Left ventricle myocardium superior (tissue), 1 donor: Measurements from ENCODE around the gene ANGPTL5. TPM values are rescaled to one million over a fixed set of nuclear protein-coding genes. Genes with fewer than 3 reads are reported as not detected.
"Not testable (repeated sequence)": the region's sequence is repeated elsewhere in the genome, so short reads cannot be mapped to it uniquely, and the experiment has no call there.

Experiments used
- ATAC-seq: fragments of 200-7000 bp; cut with Tn5 transposase; one replicate; pipeline ENCODE4 v1.9.1; 2020; ENCODE audit warnings: mild to moderate bottlenecking, moderate library complexity
- DNase-seq: peaks from one replicate; pipeline ENCODE4 v3.0.0-alpha.2; 2020
- intact Hi-C: fragments of 100-400 bp; cut with micrococcal nuclease; formaldehyde crosslinking; loops from one replicate; pipeline ENCODE4 v1.11.0; 2022
- long read RNA-seq: library from polyadenylated mRNA; unstranded; transcript quantifications from one replicate; pipeline ENCODE4 v2.0.0, GENCODE V29; 2021
- total RNA-seq: library from RNA; stranded (reverse); fragmentation: NEBNext Ultra II Directional; extraction: Animal tissue kit (Norgen Biotek cat#: 25700); gene quantifications from one replicate; pipeline ENCODE4 v1.2.1, GENCODE V29; 2021
- donor health status: DM: no; HTN: yes; CAD: no; lungs with severe emphysema.

Gene ANGPTL5
- 0.77 TPM for total RNA-seq
- long read RNA-seq, partial matches to known transcripts, result 0 of 1 reads
- long read RNA-seq, other reads (novel, unspliced or antisense), result 1 of 1 reads

- DNase-seq (no peak), ATAC-seq (no peak)
- intact Hi-C loops, result no loop called here
Observed at GRCh38 chr11:101916422-101916821, at the start of gene ANGPTL5. Gene ANGPTL5, minus strand, starts transcription at chr11:101916522. Its CDS starts 8,613 bp downstream, at chr11:101907909.

GRCh38 chr11:101964200-101964599, 47.9 kb upstream of the ANGPTL5 start:
- DNase-seq, intact Hi-C loops, ATAC-seq: not testable (repeated sequence)

DNA sequence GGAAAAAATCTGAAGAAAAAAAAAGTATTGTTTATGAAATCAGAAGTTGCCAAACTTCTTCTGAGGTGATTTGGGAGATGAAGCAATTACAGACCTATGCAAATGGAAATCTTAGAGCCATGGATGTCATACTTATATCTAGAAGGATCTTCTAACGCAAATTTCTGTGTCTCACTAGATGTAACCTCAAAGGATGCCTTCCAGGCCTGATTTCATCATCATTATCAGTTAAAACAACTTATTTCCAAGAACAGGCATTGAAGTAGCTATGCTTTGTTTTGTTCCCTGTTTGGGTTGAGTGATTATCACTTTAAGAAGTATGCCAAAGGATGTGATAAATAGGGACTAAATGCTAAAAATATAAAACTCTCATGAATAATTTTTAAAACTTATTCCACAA, 43.9 kb upstream of the ANGPTL5 start:
- no peak for ATAC-seq
- intact Hi-C loops, result no loop called here

DNA sequence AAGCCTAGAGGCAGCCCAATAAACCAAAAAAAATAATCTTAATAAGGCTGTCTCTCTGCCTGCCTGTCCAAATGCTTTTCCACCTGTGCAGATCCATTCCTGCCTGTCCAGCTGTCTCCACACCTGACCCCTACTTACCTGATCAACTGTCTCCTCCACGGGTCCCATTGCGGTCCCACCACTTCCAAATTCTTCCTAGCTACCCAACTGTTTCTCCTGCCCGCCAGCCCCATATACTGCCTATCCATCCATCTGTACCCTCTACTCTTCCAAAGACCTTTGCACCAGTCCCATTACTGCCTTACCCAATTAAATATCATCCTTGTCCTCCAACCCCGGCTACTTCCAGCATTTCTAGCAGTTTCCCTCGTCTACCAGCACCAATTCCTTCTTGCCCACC, 39.4 kb upstream of the ANGPTL5 start:
- intact Hi-C loops, result no loop called here
- ATAC-seq, result no peak
- no peak for DNase-seq

More for the DNA sequence above, 43.9 kb upstream of the ANGPTL5 start:
- no peak for DNase-seq

DNA sequence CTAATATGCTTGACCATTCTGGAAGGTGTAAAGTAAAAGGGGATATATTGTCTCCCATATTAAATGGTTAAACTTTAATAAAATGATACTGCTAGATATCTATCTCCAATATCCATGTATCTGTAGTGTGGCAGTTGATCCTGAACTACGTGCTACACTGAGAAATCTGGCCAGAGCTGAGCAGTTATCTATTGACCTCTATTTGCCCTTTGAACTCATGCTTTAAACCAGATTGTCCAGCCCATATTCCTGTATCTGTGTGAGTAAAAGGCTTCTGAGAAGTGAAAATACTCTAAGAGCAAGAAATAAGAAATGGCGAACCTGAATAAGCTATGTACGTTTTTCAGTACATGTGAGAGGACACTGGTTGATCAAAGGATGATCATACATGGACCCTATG, 39.0 kb upstream of the ANGPTL5 start:
- ATAC-seq, result no peak
- no peak for DNase-seq

DNA sequence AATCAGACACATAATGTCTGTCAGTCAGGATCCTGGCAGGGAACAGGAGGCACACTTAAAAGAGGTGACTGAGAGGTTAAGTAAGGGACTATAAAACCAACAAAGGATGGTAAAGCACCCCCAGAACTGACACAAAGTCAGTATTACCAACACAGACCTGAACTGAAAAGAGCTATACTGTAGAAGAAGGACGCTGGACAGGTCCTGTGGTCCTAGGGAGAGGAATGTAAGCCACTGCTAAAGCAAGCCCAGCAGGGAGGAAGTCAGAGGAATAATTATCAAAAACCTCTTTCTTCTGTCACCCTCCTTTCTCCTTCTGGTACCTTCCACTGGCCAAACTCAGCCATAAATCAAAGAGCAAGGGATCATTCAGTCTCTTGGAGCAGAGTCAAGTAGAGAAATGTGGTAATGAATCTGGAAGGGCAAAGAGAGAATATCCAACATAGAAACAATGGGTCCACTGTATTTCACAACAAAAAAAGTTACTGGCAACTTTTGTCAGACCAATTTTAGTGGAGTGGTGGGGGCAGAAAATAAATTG, 33.4 kb upstream of the ANGPTL5 start:
- intact Hi-C loops, result no loop called here
- ATAC-seq (no peak), DNase-seq (no peak)

More for the DNA sequence above, 39.0 kb upstream of the ANGPTL5 start:
- intact Hi-C loops, result no loop called here

DNA sequence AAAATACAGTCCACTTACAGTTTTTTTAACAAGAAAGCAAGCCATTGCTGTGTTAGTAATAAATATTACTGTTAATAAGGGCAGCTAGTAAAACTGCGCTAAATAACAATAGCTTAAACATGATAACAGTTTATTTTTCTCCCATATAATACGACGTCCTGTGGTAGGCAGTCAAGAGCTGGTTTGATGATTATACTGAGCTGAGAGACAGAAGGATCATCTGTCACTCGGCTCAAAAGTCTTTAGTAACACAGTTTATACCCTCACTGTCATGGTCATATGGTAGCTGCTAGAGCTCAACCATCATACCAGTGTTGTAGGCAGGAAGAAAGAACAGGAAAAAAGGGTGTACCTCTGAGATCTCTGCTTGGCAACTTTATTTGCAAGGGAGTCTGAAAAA, 29.1 kb upstream of the ANGPTL5 start:
- DNase-seq (no peak), ATAC-seq (no peak)
- intact Hi-C loops, result no loop called here

DNA sequence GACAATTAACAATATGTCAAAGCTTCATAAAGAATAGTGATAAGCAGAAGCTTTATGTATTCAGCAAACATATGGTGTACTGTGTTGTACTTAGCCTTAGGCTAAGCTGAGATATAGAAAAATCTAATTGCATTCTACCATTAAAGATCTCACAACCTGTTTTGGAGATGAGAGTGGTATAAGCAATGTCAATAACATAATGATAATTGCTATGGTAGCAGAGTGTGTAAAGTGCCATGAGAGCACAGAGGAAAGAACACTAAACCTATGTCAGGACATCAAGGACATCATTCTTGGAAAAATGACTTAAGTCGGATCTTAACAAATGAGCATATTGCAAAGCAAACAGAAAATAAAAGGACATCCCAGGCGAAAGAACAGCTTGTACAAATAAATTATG, 28.6 kb upstream of the ANGPTL5 start:
- intact Hi-C loops, result no loop called here
- ATAC-seq, result no peak
- no peak for DNase-seq

- intact Hi-C loops, result no loop called here
- DNase-seq (no peak), ATAC-seq (no peak)
Observed at GRCh38 chr11:101940901-101941520, 24.7 kb upstream of the ANGPTL5 start.

- ATAC-seq, result no peak
- intact Hi-C loops, result no loop called here
- DNase-seq, result no peak
Observed at GRCh38 chr11:101931692-101932091, 15.4 kb upstream of the ANGPTL5 start.

DNA sequence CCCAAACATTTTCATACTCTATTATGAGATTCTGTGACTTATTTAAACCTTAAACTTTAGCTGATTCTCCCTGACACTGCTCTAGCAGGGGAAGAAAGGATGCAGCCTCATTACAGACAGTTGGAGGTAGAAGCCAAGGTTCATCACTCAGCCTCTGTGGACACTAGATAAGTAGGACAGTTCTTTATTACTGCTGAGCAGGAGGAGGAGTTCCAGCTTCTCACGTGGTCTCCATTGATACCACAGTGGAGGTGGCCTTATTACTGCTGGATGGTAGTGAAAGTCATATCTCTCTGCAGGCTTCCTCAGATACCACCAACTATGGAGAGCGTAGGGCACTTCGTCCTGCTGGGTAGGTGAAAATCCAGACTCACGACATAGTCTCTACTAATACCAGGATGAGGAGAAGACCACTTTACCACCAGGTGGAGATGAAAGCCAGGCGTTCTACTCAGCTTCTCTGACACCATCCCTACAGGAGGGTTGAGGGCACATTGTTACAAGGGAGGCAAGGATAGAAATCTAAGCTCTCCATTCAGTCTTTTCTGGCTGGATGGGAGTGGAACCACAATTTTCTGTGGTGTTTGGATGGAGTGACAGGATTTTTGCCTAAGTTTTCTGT, 13.1 kb upstream of the ANGPTL5 start:
- ATAC-seq (no peak), DNase-seq (no peak)
- intact Hi-C loops, result no loop called here

GRCh38 chr11:101923554-101923953, 7.2 kb upstream of the ANGPTL5 start:
- DNase-seq, result no peak
- intact Hi-C loops, result no loop called here
- ATAC-seq, result no peak

- intact Hi-C loops, result no loop called here
- ATAC-seq (no peak), DNase-seq (no peak)
Observed at GRCh38 chr11:101920992-101921391, 4.7 kb upstream of the ANGPTL5 start.

DNA sequence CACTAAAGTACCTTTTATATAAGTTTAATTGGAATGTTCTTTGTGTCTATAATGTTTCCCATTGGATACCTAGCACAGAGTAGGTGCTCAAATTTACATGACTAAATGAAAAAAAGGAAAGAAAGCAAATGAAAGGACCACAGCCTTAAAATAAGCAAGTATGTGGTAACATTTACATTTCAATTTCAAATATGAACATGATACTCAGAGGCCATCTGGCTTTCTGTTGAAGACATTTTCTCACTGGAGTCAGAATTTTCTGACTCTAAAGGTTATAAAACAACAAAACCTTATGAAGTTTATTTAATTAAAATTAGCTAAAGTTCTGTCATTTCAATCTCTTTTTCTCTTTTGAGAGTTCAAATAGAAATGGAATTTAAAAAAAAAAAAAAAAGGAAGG, 904 bp upstream of the ANGPTL5 start:
- intact Hi-C loops, result no loop called here
- DNase-seq (no peak), ATAC-seq (no peak)

- intact Hi-C loops, result no loop called here
- DNase-seq (no peak), ATAC-seq (peak; percentile 38)
Observed at GRCh38 chr11:101915791-101916291, 481 bp downstream of the ANGPTL5 start.

GRCh38 chr11:101914738-101915426, 1.4 kb downstream of the ANGPTL5 start, which contains the start of gene CEP126:
Gene CEP126, plus strand, starts transcription at chr11:101915010. Its CDS starts 275 bp downstream, at chr11:101915285.
- peak; percentile 95 for DNase-seq
- peak; percentile 98 for ATAC-seq
- intact Hi-C loops, result no loop called here

DNA sequence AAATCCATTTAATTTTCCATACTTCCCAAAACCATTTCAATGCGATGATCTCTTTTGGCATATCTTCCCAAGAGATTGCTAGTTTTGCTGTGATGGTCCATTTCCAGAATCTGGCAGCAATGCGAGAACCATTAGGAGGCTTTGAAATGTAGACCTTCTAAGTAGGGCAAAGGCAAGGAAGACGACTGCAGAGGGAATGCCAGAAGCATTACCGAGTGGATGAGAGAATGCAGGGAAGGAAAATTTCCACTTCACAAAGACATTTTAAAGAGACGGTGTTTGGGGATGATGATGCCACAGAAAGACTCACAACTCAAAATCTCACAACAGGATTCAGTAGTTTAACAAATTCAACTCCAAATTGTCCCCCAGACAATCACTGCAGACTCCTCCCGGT, 2.0 kb downstream of the ANGPTL5 start:
- DNase-seq, result no peak
- intact Hi-C loops, result no loop called here

GRCh38 chr11:101913656-101914055, 2.7 kb downstream of the ANGPTL5 start:
- DNase-seq, result no peak

More for the DNA sequence above, 2.0 kb downstream of the ANGPTL5 start:
- peak; percentile 17 for ATAC-seq

GRCh38 chr11:101912823-101913284, 3.5 kb downstream of the ANGPTL5 start:
- intact Hi-C loops, result no loop called here
- DNase-seq (no peak), ATAC-seq (no peak)

More at GRCh38 chr11:101913656-101914055, 2.7 kb downstream of the ANGPTL5 start:
- no peak for ATAC-seq
- intact Hi-C loops, result no loop called here

DNA sequence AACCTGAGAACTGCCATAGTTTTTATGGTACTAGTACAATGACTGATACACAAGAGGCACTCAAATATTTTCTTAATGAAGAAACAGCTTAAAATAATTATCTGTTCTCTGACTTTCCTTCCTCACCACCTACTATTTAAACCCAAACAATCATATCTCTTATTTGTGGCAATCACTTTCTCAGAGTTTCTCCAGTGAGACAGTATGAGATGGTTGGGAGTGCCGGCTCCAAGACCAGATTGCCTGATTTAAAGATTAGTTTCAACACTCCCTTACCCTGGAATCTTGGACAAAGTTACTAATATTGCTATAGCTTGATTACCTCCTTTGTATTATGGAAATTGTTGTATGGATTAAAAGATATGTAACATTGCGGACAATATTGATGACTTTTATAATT, 7.2 kb downstream of the ANGPTL5 start:
- intact Hi-C loops, result no loop called here
- peak; percentile 28 for ATAC-seq
- DNase-seq, result no peak
